ENCODE measurements around the gene CREBRF.

CREBRF gene

GRCh38 chr5:173047838-173048105, 8.4 kb upstream of the CREBRF start:
- Histone ChIP-seq H3K27me3 (ENCODE audit: low read depth, low read length) (no peaks in the 10 kb centered on the region; the same call in 1 of the 2 replicates), H3K4me1 (ENCODE audit: low read length) (peaks cover 9% of the 10 kb centered on the region), H2AFZ (ENCODE audit: low read depth, low read length) (no peak overlapping the region), H3K9me3 (ENCODE audit: insufficient read depth, low read length) (no peaks in the 10 kb centered on the region), H3K9ac (ENCODE audit: low read length) (no peak overlapping the region), H3K36me3 (replicated peaks; ENCODE audit: low read depth, low read length) (no peaks in the 10 kb centered on the region), H3K4me3 (ENCODE audit: low read length) (no peak overlapping the region), H3K79me2 (ENCODE audit: low read length) (no peaks in the 10 kb centered on the region), H4K20me1 (ENCODE audit: insufficient read depth, low read length) (no peaks in the 10 kb centered on the region), H3K4me2 (ENCODE audit: low read length) (no peak overlapping the region), H3K27ac (ENCODE audit: low read length) (no peak overlapping the region)
- TF ChIP-seq EZH2phosphoT487 (IDR thresholded peaks at IDR 0.05; ENCODE audit: low read depth) = no peak
- TF ChIP-seq, protein P1, sequence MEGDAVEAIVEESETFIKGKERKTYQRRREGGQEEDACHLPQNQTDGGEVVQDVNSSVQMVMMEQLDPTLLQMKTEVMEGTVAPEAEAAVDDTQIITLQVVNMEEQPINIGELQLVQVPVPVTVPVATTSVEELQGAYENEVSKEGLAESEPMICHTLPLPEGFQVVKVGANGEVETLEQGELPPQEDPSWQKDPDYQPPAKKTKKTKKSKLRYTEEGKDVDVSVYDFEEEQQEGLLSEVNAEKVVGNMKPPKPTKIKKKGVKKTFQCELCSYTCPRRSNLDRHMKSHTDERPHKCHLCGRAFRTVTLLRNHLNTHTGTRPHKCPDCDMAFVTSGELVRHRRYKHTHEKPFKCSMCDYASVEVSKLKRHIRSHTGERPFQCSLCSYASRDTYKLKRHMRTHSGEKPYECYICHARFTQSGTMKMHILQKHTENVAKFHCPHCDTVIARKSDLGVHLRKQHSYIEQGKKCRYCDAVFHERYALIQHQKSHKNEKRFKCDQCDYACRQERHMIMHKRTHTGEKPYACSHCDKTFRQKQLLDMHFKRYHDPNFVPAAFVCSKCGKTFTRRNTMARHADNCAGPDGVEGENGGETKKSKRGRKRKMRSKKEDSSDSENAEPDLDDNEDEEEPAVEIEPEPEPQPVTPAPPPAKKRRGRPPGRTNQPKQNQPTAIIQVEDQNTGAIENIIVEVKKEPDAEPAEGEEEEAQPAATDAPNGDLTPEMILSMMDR (IDR thresholded peaks at IDR 0.05; ENCODE audit: low read depth, low read length) = no peak

GRCh38 chr5:173050791-173051190, 5.4 kb upstream of the CREBRF start:
- H3K27ac ChIP-seq (ENCODE audit: low read length) = no peak overlapping the region
- no peaks in the 10 kb centered on the region; the same call in 1 of the 2 replicates for H3K27me3 ChIP-seq (ENCODE audit: low read depth, low read length)
- no peak overlapping the region for H3K4me2 ChIP-seq (ENCODE audit: low read length)
- H3K9ac ChIP-seq (ENCODE audit: low read length) = no peak overlapping the region
- H4K20me1 ChIP-seq (ENCODE audit: insufficient read depth, low read length) = no peaks in the 10 kb centered on the region
- H3K4me1 ChIP-seq (ENCODE audit: low read length) = peaks cover 32% of the 10 kb centered on the region
- H3K9me3 ChIP-seq (ENCODE audit: insufficient read depth, low read length) = no peaks in the 10 kb centered on the region
- no peaks in the 10 kb centered on the region for H3K79me2 ChIP-seq (ENCODE audit: low read length)
- H3K4me3 ChIP-seq (ENCODE audit: low read length) = no peak overlapping the region
- no peak overlapping the region for H2AFZ ChIP-seq (ENCODE audit: low read depth, low read length)
- no peak for TF ChIP-seq EZH2phosphoT487 (IDR thresholded peaks at IDR 0.05; ENCODE audit: low read depth)
- TF ChIP-seq, protein P1 (IDR thresholded peaks at IDR 0.05; ENCODE audit: low read depth, low read length) = no peak
- no peaks in the 10 kb centered on the region for H3K36me3 ChIP-seq (replicated peaks; ENCODE audit: low read depth, low read length)

- no peaks in the 10 kb centered on the region for H4K20me1 ChIP-seq (ENCODE audit: insufficient read depth, low read length)
- H3K27me3 ChIP-seq (ENCODE audit: low read depth, low read length) = no peaks in the 10 kb centered on the region; the same call in 1 of the 2 replicates
- no peak for TF ChIP-seq EZH2phosphoT487 (IDR thresholded peaks at IDR 0.05; ENCODE audit: low read depth)
- TF ChIP-seq, protein P1 (IDR thresholded peaks at IDR 0.05; ENCODE audit: low read depth, low read length) = no peak
- H3K36me3 ChIP-seq (replicated peaks; ENCODE audit: low read depth, low read length) = no peaks in the 10 kb centered on the region
- peaks cover 32% of the 10 kb centered on the region for H3K4me1 ChIP-seq (ENCODE audit: low read length)
- no peaks in the 10 kb centered on the region for H3K9me3 ChIP-seq (ENCODE audit: insufficient read depth, low read length)
- no peak overlapping the region for H3K4me3 ChIP-seq (ENCODE audit: low read length)
- H3K9ac ChIP-seq (ENCODE audit: low read length) = no peak overlapping the region
- H3K27ac ChIP-seq (ENCODE audit: low read length) = no peak overlapping the region
- H2AFZ ChIP-seq (ENCODE audit: low read depth, low read length) = no peak overlapping the region
- H3K79me2 ChIP-seq (ENCODE audit: low read length) = no peaks in the 10 kb centered on the region; the same call in 1 of the 2 replicates
- no peak overlapping the region for H3K4me2 ChIP-seq (ENCODE audit: low read length)
These were observed 4.4 kb upstream of the CREBRF start for GRCh38 chr5:173051746-173052145.

GRCh38 chr5:173053041-173053440, 3.1 kb upstream of the CREBRF start:
- Histone ChIP-seq H3K79me2 (ENCODE audit: low read length) (peaks cover 8% of the 10 kb centered on the region), H3K27ac (ENCODE audit: low read length) (0 out of 2 replicates have a peak overlapping the region, but pooled peaks have one; percentile 6), H3K27me3 (ENCODE audit: low read depth, low read length) (no peaks in the 10 kb centered on the region; the same call in 1 of the 2 replicates), H3K9me3 (ENCODE audit: insufficient read depth, low read length) (no peaks in the 10 kb centered on the region), H2AFZ (ENCODE audit: low read depth, low read length) (peak overlapping the region; percentile 94), H3K4me1 (ENCODE audit: low read length) (peaks cover 36% of the 10 kb centered on the region), H3K4me2 (ENCODE audit: low read length) (peak overlapping the region; percentile 100), H3K4me3 (ENCODE audit: low read length) (peak overlapping the region; percentile 71), H3K36me3 (replicated peaks; ENCODE audit: low read depth, low read length) (no peaks in the 10 kb centered on the region), H3K9ac (ENCODE audit: low read length) (peak overlapping the region; percentile 60), H4K20me1 (ENCODE audit: insufficient read depth, low read length) (no peaks in the 10 kb centered on the region)
- TF ChIP-seq, protein P1 (IDR thresholded peaks at IDR 0.05; ENCODE audit: low read depth, low read length) = no peak
- no peak for TF ChIP-seq EZH2phosphoT487 (IDR thresholded peaks at IDR 0.05; ENCODE audit: low read depth)

Measured in OCI-LY3 (cell line).